Stimulated activated CD4-positive, alpha-beta T cell treated with anti-CD3 and anti-CD28 coated beads, Interleukin-2, amount 100 ng/mL, for 4 hours (primary cell): ENCODE measurements around the gene WDR5.

Experiments
- DNase-seq: peaks from one replicate; pipeline ENCODE4 v3.0.0-alpha.2; 2020; ENCODE audit warnings: low read depth

The WDR5 gene

GRCh38 chr9:134174526-134175290 is 38.8 kb downstream of the WDR5 start:
- DNase-seq: no peak

- DNase-seq: no peak
Observed at GRCh38 chr9:134175291-134175807, 39.5 kb downstream of the WDR5 start.

- no peak for DNase-seq
Observed at GRCh38 chr9:134175808-134176598, 40.1 kb downstream of the WDR5 start.

GRCh38 chr9:134176599-134176968 is 40.7 kb downstream of the WDR5 start:
- DNase-seq: no peak

GRCh38 chr9:134177186-134177585 is 41.3 kb downstream of the WDR5 start:
- no peak for DNase-seq

GRCh38 chr9:134177624-134178393 is 41.9 kb downstream of the WDR5 start:
- no peak for DNase-seq

- no peak for DNase-seq
Observed at GRCh38 chr9:134178394-134178767, 42.5 kb downstream of the WDR5 start.

- no peak for DNase-seq
Observed at GRCh38 chr9:134178768-134179551, 43.1 kb downstream of the WDR5 start.

- DNase-seq: no peak
Observed at GRCh38 chr9:134179595-134179917, 43.7 kb downstream of the WDR5 start.

GRCh38 chr9:134179918-134180785 is 44.3 kb downstream of the WDR5 start:
- DNase-seq: no peak

- no peak for DNase-seq
Observed at GRCh38 chr9:134180786-134181647, 45.1 kb downstream of the WDR5 start.

- no peak for DNase-seq
Observed at GRCh38 chr9:134181648-134182034, 45.8 kb downstream of the WDR5 start.

- DNase-seq: no peak
Observed at GRCh38 chr9:134182554-134183085, 46.7 kb downstream of the WDR5 start.

- no peak for DNase-seq
Observed at GRCh38 chr9:134185536-134186011, 49.7 kb downstream of the WDR5 start.

GRCh38 chr9:134186471-134187109 is 50.7 kb downstream of the WDR5 start:
- DNase-seq: no peak

GRCh38 chr9:134187110-134187531 is 51.2 kb downstream of the WDR5 start:
- no peak for DNase-seq

GRCh38 chr9:134187891-134188385 is 52.1 kb downstream of the WDR5 start:
- no peak for DNase-seq

- DNase-seq: no peak
Observed at GRCh38 chr9:134188386-134189144, 52.7 kb downstream of the WDR5 start.
